Progenitor cell of endocrine pancreas (in vitro differentiated cells): ENCODE results near the gene POMGNT2. TPM values are rescaled to one million over a fixed set of nuclear protein-coding genes. Genes with fewer than 3 reads are reported as not detected.

Source experiments
- DNase-seq: peaks from one replicate; pipeline ENCODE4 v3.0.0; 2021; ENCODE audit warnings: low spot score; ENCODE audit not compliant: unreplicated experiment
- H3K27ac Mint-ChIP-seq: 2 replicates; pipeline ENCODE4 v1.8.0; 2021; ENCODE audit warnings: mild to moderate bottlenecking, moderate library complexity, mixed read lengths
- H3K27me3 Mint-ChIP-seq: 2 replicates; pipeline ENCODE4 v1.8.0; 2021; ENCODE audit warnings: mixed read lengths
- H3K36me3 Mint-ChIP-seq: 2 replicates; pipeline ENCODE4 v1.8.0; 2022; ENCODE audit warnings: mixed read lengths; ENCODE audit not compliant: insufficient read depth
- H3K4me1 Mint-ChIP-seq: 2 replicates; pipeline ENCODE4 v1.8.0; 2021; ENCODE audit warnings: low read depth, mixed read lengths
- H3K4me3 Mint-ChIP-seq: 2 replicates; pipeline ENCODE4 v1.8.0; 2021; ENCODE audit warnings: low read depth, mild to moderate bottlenecking, moderate library complexity, mixed read lengths
- H3K9me3 Mint-ChIP-seq: 2 replicates; pipeline ENCODE4 v1.8.0; 2021; ENCODE audit warnings: low read depth, mixed read lengths
- total RNA-seq: library from RNA; stranded (reverse); gene quantifications from 2 replicates; pipeline ENCODE4 v1.2.1, GENCODE V29; 2021
- TF ChIP-seq, protein P1 (sequence below): fragments of 200-600 bp; sonication (generic); IDR thresholded peaks from one replicate; pipeline ENCODE4 v1.5.0; 2021; ENCODE audit warnings: antibody characterized with exemption, mild to moderate bottlenecking; ENCODE audit not compliant: unreplicated experiment

Gene POMGNT2
- total RNA-seq, 1 donor from 2014 or later: 21.6 TPM

DNA sequence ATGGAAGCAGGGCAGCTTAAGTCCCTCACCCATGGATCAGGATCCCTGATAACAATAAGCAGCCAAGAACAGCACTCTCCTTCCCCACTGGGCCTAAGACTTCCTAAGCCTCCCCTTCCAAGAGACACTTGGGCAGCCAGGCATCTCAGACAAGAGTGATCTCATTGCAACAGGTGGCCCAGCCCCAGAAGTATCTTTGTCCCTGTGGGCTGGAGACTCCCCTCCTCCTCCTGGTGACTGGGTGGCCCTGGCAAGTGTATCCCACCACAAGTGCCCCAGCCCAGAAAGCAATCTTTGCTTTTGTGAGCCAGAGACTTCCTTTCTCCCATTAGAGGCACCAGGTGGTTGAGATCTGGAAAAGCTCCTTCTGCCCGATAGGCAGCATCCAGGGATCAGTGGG lies 40.7 kb upstream of the POMGNT2 start:
- DNase-seq: no peak
- no peak overlapping the region for H3K27ac Mint-ChIP-seq
- TF ChIP-seq, protein P1, sequence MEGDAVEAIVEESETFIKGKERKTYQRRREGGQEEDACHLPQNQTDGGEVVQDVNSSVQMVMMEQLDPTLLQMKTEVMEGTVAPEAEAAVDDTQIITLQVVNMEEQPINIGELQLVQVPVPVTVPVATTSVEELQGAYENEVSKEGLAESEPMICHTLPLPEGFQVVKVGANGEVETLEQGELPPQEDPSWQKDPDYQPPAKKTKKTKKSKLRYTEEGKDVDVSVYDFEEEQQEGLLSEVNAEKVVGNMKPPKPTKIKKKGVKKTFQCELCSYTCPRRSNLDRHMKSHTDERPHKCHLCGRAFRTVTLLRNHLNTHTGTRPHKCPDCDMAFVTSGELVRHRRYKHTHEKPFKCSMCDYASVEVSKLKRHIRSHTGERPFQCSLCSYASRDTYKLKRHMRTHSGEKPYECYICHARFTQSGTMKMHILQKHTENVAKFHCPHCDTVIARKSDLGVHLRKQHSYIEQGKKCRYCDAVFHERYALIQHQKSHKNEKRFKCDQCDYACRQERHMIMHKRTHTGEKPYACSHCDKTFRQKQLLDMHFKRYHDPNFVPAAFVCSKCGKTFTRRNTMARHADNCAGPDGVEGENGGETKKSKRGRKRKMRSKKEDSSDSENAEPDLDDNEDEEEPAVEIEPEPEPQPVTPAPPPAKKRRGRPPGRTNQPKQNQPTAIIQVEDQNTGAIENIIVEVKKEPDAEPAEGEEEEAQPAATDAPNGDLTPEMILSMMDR: no peak
- H3K27me3 Mint-ChIP-seq: peaks cover 5% of the 10 kb centered on the region
- H3K9me3 Mint-ChIP-seq: peaks cover 5% of the 10 kb centered on the region
- H3K36me3 Mint-ChIP-seq: no peaks in the 10 kb centered on the region
- H3K4me3 Mint-ChIP-seq: no peak overlapping the region
- peaks cover 10% of the 10 kb centered on the region for H3K4me1 Mint-ChIP-seq

DNA sequence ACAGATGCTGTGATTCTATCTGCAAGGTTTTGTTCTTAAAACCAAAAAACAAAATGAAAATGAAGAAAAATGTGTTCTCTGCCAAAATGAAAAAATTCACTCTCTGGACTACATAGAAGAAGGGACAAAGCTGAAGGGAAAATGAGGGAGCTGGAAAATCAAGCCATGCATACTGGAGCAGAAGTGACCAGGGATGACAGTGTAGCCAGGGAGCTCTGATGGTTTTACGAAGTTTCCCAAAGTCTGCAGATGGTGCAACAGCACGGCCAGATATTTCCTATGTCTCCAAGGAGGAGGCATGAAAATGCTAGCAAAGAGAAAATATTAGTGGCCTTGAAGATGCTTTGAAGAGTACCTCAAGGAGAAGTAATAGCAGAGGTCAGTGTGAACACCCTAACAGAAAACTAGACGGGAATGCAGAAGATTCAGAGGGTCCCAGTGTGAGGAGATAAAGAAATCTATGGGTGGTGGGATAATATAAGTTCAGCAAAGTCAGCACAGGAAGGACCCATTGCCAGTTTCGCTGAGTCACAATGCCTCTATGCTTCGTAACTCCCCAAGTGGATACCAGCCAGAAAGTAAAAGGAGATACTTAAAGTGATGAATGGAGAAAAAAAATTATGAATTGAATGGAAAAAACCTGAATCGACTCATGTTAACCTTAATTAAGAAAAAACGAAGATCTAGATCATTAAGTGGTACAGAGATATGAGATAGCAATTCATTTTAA lies 39.0 kb upstream of the POMGNT2 start:
- no peak overlapping the region for H3K27ac Mint-ChIP-seq
- H3K4me3 Mint-ChIP-seq: no peak overlapping the region
- no peak for DNase-seq
- TF ChIP-seq, protein P1: no peak
- no peaks in the 10 kb centered on the region for H3K27me3 Mint-ChIP-seq
- peaks cover 5% of the 10 kb centered on the region for H3K9me3 Mint-ChIP-seq
- no peaks in the 10 kb centered on the region for H3K36me3 Mint-ChIP-seq
- H3K4me1 Mint-ChIP-seq: peaks cover 10% of the 10 kb centered on the region

DNA sequence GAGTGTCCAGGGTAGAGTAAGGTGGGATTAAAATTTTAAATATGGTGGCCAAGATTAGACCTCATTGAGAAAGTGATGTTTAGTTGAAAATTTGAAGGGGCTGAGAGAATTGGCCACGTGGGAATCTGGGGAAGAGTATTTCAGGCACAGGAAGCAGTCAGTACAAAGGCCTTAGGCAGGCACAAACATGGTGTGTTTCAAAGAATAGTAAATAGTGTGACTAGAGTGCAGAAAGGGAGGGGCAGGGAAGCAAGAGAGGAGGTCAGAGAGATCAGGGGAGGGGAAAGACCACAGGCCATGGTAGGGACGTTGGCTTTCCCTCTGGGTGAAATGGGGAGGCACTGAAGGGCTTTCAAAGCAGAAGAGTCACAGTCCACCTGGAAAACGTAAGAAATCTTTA lies 36.6 kb upstream of the POMGNT2 start:
- Mint-ChIP-seq H3K4me3 (no peak overlapping the region), H3K27me3 (no peaks in the 10 kb centered on the region), H3K36me3 (no peaks in the 10 kb centered on the region), H3K9me3 (no peaks in the 10 kb centered on the region), H3K4me1 (peaks cover 5% of the 10 kb centered on the region), H3K27ac (no peak overlapping the region)
- TF ChIP-seq, protein P1: no peak
- no peak for DNase-seq

DNA sequence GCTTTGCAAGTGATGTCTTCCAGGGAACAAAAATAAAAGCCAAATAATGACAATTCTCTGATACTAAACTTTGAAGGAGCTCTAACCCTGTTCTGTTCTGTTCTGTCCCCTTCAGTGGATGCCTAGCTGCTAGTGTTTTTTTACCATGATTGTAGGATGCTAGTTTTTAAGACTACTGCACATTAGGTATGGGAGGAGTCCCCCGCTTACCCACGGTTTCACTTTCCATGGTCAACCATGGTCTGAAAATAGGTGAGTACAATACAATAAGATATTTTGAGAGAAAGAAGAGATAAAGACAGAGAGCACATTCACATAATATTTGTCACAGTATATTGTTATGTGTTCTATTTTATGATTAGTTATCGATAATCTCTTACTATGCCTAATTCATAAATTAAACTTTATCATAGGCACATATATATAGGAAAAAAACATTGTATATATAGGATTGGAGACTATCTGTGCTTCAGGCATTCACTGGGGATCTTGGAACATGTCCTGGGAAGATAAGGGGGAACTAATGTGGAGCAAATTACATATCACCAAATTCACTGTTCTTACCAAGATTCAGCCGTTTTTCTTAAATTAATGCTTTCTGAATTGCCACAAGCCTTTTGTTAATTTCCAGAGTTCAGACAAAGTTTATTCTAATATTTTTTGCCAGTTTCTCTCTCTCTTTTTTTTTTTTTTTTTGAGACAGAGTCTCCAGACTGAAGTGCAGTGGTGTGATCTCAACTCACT lies 32.8 kb upstream of the POMGNT2 start:
- no peak for DNase-seq
- H3K4me3 Mint-ChIP-seq: no peak overlapping the region
- no peak overlapping the region for H3K27ac Mint-ChIP-seq
- TF ChIP-seq, protein P1: no peak
- peaks cover 7% of the 10 kb centered on the region for H3K9me3 Mint-ChIP-seq
- H3K4me1 Mint-ChIP-seq: peaks cover 5% of the 10 kb centered on the region
- H3K27me3 Mint-ChIP-seq: no peaks in the 10 kb centered on the region
- no peaks in the 10 kb centered on the region for H3K36me3 Mint-ChIP-seq

DNA sequence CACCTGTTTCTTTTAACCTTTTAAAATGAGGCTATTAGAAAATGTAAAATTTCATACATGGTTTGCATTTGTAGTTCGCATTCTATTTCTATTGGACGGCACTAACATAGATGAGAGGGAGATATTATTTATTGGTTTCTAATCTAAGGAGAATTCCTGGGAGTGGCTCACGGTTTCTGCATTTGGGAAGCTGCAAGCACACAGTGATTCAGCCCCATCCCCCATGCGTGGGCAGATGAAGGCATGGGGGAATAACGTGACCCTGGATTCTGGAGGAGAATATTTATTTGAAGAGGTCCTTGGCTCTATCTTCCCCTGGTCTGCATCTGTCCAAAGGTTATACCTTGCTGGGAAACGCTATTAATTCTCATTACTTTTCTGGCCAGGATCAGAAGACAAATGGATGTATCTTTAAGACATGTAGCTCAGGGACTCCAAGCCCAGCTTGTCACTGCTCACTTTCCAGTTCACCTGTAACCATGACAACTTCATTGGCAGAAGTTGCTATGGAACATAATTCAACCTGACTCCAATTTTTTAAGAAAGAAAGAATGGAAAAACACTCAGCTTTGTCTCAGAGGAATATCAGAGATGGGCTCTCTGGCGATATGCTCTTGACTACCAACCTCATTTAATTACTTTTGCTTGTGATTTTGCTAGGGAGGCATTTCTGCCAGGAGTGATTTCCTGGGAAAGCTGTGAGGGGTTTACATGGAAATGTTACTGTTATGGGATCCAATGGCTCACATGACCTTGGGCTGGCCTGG lies 27.2 kb upstream of the POMGNT2 start:
- DNase-seq: no peak
- Mint-ChIP-seq H3K4me3 (no peak overlapping the region), H3K4me1 (no peaks in the 10 kb centered on the region), H3K27ac (no peak overlapping the region), H3K9me3 (peaks cover 7% of the 10 kb centered on the region), H3K36me3 (no peaks in the 10 kb centered on the region), H3K27me3 (peaks cover 3% of the 10 kb centered on the region)
- TF ChIP-seq, protein P1: no peak
